Myocyte (in vitro differentiated cells): ENCODE results near the gene TAF3. TPM values are rescaled to one million over a fixed set of nuclear protein-coding genes. Genes with fewer than 3 reads are reported as not detected.
A peak's percentile ranks its signal among the peaks of the same experiment; 100 is the strongest.

Source experiments
- DNase-seq: peaks from one replicate; pipeline ENCODE4 v3.0.0-alpha.2; 2012; ENCODE audit warnings: low read depth
- total RNA-seq: library from RNA; depleted of rRNA; stranded (reverse); fragments of >200 nt; gene quantifications from 2 replicates; pipeline ENCODE4 v1.2.3, GENCODE V29; 2014

TAF3 gene
- total RNA-seq, 1 donor from 2014 or later: 3.1 TPM

DNA sequence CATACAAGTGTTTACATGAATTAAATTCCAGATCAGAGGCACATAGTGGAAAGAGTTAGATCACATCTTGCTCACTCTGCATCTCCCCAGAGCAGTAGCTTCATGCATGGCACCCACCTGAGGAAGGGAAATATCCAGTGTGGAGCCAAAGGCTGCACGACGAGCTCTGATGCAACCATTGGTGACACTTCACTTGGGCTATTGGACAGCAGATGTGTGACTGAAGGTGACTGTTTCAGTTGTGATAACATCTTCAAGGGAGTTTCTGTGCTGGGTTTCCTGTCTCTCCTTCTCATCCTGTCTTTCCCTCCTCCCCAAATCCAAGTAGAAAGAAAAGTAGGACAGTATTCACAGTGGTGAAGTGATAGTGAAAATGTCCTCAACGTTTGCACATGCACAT, 115.0 kb downstream of the TAF3 start:
- DNase-seq: no peak

DNA sequence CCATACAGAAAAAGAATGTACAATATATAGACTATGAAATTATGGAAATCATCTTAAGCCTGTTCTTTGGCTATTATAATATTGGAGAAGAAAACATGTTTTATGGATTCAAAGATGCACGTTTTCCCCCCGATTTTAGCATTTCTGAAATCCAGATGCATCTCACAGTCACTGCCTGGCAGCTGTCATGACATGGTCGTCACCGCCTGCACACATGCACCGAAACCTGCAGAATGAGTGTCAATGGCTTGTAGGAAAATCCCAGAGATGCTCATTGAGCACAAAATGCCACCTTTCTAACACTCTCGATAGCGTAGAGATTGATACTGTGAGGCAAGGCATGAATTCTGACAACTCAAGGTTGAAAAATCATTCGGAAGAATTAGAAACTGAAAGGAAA, 115.5 kb downstream of the TAF3 start:
- no peak for DNase-seq

DNA sequence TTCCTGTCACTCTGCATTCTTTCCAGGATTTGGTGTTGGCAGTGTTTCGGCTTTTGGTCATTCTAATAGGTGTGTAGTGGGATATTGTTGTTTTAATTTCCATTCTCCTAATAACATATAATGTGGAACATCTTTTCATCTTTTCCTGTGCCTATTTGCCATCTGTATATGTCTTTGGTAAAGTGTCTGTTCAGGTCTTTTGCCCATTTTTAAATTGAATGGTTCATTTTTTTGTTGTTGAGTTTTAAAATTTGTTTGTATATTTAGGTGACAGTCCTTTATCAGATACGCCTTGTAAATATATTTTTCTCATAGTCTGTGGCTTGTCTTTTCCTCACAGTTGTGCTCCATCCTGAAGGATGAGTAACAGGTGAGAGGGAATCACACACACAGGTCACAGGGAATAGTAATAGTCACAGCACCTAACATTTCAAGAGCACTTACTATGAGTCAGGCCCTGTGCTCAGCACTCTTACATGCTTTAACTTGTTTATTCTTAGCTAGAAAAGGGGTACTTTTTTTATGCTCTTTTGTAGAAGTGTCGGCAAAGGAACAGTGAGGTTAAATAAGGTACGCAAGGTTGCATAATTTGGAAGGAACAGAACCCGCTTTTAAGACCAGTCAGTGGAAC, 119.1 kb downstream of the TAF3 start:
- no peak for DNase-seq

DNA sequence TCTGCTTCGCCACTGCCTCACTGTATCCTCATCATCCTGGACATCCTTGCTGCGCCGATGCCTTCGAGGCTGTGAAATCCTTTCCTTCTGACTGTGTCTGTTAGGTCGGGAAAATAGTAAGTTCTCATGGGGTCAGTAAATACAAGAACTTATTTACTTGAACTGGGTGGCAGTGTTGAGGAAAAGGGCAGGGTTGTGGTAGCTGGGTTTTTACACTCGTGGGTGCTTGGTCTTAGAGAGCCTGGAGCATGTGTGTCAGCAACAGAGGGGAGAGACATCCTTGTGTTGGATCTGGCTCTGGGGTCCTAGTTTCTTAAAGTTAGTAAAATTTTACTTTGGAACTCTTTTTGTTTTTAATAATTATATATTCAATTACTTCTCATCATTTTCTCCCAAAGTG, 123.3 kb downstream of the TAF3 start:
- no peak for DNase-seq

DNA sequence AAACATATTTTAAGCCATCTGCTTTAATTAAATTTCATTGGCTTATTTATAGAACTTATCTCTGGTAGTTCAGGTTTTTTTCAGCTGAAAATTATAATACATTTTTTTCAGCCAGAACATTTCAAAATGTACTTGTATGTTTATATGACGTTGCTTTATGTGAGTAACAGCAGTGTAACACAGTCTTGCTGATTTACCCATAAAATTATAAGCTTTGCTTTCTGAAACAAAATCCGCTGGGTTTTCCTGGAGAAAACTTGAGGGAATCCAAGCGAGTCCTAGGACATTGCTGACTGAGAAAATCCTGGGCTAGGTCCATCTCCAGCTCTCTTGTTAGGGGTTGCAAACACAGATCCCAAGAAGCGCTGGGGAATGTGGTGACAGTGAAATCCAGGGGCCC, 124.0 kb downstream of the TAF3 start:
- no peak for DNase-seq

DNA sequence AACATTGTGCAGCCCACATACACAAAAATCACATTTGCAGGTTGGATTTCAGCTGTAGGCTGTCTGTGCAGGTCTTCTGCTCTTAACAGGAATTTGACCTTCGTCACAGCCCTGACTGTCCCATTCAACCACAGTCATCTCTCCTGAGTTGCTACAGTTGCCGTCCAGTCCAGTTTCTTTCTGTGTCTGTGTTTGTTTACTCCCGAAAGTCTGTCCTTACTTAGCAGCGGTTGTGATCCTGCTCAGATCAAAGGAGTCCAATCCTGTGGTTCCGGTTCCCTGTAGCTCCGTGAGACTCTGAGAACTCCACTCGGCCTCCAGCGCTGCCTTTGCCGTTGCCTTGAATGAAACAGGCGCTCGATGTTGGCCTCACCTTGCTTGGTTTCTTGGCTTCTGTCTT, 124.6 kb downstream of the TAF3 start:
- no peak for DNase-seq

DNA sequence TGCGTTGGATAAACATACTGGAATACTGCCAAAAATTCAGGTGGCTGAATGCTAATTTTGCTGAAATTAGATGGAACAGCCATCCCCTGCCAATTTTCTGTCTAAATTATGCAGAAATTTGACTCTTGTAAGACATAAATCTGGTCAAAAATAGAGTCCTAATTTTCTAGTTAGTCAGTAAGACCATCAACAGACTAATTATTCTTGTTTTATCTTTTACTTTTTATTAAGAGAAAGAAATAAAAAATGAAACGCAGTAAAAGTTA, 125.8 kb downstream of the TAF3 start:
- no peak for DNase-seq

DNA sequence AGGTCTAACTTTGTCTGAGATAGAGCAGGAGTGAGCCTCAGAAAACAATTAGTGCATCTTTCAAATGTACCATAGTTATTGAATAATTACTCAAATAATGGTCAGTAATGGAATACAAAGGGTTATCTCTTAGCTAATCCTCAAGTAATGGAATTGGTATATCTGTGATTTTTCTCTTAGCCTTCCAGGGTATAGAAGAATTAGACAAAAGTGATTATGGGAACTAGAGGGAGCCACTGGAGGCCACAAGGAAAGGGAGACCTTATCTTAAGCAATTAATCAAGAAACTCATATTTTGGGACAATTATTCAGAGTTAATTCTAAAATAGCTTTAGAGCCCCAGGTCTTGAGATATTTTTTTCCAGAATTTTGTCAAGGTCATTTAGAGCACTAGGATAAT, 126.2 kb downstream of the TAF3 start:
- no peak for DNase-seq

DNA sequence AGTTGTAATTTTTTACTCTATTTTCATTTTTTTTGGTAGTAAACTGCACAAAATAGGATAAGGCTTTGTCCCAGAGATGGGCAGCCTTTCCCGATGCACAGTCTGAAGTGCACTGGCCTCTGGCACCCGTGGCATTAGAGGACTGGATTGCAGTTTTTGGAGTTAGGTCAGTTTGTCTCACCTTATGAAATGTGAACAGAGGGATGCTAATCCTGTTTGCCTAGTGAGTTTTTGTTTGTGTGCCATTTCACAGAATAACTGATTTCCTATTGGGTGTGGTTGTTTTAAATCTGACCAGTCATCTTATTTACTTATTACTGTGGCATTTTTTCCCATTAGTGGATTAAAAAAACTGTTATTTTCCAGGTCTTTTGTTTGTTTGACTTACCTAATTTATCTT, 126.7 kb downstream of the TAF3 start:
- DNase-seq: no peak

DNA sequence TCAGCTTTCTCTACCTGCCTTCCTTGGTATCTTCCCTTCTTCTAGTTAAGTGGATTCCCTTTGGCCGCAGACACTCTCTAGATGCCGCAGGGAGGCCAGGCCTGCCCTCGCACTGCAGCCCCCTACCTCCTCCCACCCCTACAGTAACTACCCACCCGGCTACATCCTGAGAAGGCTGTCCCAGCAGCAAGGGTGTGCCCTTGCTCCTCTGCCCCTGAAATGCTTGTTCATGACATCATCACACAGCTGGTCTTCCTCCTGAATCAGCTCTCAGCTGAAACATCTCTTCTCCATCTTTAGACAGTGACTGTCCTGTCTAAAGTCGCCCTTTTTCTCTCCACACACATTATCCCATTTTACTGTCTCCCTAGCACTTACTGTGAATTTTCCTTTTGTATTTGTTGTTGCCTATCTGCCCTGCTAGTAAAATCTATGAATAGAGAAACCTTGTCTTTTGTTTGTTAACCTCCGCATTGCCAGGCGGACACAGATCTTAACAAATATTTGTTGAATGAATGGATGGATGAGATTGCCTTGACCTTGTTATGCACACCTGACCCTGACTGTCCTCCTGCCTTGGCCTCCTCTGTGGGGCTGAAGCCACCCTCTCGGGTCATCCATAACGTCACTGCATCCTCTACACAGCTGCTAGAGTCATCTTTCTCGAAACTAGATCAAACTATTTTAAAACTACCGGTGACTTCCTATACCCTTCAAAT, 127.3 kb downstream of the TAF3 start:
- DNase-seq: peak; percentile 47

DNA sequence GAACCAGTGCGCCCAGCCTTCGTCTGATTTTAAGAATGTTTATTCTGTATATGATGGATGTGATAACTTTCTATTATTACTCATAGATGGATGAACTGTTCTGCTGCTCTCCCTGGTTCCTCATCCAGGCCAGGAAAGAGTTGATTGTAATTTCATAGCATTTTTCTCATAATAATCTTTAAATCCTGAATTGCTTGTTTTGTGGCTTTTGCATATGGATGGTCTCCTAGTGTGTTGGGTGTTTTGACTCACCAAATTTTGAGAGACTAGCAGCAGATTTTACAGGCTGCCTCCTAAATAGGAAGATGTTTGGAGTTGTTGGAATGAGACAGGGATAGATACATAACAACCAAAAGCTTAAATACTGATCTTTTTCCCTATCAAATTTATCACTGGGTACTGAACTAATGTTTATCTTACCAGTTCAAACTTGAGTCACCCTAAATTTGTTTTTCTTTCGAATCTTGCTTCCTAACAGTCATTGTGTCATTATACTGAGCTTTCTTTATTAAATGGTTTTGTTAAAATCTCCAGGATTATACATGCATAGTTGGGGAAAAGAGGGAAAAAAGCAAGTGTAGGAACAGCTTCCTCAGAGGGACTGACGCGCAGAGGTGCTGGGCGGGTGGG, 130.2 kb downstream of the TAF3 start:
- DNase-seq: no peak

DNA sequence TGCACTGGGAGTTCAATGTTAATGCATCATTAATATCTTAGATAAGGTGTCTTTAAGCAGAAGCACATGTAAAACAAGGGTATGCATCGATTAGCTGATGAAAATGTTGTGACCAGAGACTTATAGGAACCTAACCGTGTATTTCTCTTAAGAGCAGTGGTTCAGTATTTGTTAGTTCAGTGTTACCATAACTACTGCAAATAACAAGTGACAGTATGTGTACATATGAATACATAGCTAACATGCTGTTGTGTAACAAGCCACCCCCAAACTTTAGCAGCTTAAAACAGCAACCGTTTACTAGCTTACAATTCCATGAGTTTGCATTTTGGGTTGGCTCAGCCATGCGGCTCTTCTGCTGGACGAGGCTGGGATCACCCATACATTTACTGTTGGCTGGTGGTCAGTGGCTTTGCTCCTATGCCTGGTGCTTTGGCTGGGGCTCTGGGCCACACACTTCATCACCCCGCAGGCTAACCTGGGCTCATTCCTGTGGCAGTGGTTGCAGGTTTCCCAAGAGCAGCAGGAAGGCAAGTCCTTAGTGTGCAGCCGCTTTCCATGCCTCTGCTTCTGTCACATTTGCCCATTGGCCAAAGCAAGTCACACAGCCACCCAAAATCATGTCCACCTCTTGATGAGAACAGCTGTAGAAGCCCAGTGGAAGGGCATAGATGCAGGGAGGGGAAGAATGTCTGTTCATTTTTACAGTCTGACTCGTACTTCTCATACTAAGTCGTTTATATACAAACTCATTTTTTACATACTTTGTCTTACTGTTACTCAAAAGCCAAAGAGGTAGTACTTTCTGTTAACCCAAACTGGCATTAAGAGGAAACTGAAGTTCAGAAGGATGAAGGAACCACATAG, 132.9 kb downstream of the TAF3 start:
- no peak for DNase-seq

DNA sequence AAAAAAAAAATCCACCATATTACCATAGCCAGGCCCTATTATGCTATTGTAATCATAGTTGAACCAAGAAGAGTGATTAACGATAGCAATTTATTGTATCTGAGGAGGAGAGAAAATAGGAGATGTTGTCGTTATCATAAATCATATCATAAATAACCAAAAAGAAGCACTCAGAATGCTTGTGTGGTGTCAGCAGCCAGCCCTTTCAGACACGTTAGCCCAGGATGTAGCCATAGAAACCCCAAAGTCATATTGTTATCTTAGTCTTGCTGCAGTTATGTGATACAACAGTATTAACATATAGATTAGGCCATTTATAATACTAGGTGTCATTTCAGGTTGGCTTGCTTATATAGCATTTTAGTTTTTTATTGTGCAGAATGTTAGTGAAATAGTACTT, 134.0 kb downstream of the TAF3 start:
- DNase-seq: no peak

DNA sequence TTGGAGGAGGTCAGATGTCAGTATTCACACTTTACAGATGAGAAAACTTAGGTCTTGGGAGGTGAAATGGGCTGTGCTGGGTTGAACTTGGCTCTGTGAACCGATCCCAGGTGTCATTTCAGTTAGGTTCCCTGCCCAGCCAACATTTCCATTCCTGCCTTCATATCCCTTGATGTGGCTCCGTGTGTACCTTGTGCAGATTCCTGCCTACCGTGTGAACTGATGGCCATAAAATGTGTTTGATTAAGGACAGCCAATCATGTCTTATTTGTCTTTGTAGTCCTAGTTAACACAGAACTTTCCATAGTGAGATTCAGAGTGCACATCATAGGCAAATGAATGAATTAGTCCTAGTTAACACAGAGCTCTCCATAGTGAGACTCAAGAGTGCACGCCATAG, 135.1 kb downstream of the TAF3 start:
- no peak for DNase-seq

DNA sequence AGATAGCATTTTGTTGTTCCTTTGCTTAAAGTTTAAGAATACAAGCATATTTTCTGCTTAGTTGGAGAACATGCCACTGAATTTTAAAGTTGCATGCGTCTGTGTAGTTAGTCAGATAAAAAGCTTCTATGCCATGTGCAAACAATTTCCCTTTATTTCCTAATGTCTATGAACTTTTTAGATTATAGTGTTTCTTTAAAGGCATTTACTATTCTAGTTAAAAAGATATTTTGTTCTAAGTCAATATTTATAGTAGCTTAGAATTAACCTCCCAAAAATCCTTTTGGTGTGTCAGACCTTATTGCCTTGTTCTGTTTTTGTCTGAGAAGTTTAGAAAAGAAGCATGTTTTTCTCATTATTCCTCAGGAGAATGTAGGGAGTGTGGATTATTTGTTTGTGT, 137.1 kb downstream of the TAF3 start:
- no peak for DNase-seq

DNA sequence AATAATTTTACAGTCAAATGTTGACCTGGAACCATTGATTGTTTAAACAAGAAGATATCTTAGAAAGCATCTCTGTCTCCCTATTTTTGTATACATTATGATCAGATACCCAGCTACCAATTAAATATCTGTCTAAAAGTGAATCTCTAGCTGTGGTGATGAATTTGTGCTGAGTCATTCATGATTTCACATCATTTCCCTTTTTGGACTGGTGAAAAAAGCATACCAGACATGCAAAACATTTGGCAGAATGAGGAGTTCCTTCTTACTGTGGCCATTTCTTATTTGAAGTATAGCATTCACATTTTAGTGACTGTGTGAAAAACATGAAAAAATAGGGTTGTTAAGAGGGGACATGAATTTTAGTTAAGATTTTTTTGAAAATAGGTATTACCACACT, 138.2 kb downstream of the TAF3 start:
- peak; percentile 57 for DNase-seq

DNA sequence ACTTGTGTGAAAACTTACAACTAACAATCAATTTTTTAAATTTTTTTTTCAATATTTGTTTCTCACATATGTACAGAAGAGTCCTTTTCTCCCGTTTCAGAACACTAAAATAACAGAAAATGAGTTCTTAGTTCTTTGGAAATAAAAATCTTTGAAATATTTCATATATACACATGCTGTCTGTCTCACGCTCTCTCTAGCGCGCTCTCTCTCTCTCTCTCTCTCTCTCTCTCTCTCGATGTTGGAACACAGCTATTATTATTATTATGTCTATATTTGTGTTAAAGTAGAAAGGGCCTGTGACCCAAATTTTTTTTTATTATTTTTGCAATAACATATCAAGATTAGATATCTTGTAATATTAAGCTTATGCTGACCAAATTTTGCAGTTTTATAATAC, 139.3 kb downstream of the TAF3 start:
- DNase-seq: no peak

DNA sequence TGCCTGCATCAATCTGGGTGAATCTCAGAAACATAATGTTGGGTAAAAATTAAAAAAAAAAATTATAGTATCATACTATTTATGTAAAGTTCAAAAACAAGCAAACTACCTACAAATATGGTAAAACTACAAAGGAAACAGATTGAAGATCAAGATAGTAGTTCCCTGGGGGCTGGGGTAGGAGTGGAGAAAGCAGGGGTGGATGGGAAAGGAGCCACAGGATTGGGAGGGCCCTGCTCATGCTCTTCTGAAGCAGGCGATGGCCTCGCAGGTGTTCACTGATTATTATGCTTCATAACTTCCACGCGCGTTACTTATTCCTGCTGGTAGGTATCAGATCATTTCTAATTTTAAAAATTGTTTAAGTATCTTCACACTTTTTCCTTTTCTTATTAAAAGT, 140.1 kb downstream of the TAF3 start:
- no peak for DNase-seq

DNA sequence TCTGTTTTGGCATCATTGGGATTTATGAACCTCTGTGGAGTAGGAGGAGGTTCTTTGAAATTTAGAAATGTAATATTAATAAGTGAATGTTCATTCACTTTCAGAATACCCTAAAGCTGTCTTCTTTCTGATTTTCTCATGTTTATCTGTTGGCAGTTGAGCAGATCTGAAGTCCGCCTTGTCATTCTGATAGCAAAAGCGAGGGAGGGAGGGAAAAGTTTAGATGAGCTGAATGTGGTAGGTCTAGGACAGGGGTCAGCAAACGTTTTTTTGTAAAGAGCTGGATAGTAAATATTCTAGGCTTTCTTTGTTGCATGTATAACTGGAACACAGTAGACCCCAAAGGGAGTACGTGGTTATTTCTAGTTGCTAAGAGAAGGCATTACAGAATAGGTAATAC, 141.8 kb downstream of the TAF3 start:
- no peak for DNase-seq

DNA sequence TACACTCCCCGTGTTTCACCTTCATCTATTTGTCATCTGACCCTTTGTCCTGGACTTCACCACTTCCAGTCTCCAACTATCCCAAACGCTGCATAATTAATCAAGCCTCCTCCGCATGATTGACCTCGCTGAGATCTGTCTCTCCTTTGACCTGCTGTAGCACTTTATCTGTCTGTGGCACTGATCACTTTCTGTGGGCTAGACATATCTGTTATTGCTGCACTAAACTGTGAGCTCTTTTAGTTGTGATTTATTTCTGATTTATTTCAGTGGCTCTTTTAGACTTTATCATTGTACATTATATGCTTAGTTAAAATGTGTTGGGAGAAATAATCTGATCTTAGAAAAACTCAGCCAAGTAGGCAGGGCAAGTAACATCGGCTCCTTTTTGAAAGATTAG, 144.3 kb downstream of the TAF3 start:
- no peak for DNase-seq

DNA sequence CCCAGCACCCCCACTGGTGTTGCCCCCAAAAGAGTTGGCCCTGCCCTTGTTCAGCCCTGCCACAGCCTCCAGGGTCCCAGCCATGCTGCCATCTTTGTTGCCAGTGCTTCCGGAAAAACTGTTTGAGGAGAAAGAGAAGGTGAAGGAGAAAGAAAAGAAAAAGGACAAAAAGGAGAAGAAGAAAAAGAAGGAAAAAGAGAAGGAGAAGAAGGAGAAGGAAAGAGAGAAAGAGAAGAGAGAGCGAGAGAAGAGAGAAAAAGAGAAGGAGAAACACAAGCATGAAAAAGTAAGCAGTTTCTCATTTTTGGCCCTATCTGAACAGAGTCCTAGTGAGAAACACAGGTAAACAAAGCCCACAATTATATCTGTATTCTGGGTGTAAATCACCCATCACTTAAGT, 147.2 kb downstream of the TAF3 start:
- DNase-seq: no peak

DNA sequence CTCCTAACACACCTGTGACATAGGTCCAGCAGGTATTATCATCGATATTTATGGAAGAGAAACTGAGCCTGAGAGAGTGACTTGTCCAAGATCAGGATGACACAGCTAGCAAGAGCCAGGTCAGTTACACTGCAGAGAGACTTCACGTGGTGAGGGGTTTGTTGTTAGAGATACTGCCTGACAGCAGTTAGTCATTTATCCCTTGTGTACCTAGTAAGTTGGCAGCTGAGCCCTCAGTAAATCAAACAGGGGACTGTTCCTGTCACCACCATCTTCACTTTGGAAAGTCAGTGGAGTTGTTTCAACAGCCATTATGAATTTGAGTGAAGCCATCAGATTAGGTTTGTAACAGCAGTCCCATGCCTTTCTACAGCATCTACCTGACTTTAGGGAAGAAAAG, 148.7 kb downstream of the TAF3 start:
- peak; percentile 37 for DNase-seq
